ENCODE data around the gene TAF3.

TAF3 gene

GRCh38 chr10:7813481-7813880, 4.8 kb upstream of the TAF3 start:
- no peak for DNase-seq

GRCh38 chr10:7817576-7817975, 729 bp upstream of the TAF3 start:
- no peak for DNase-seq

- DNase-seq: no peak
These were observed 366 bp upstream of the TAF3 start for GRCh38 chr10:7817984-7818294.

GRCh38 chr10:7819121-7819460, 786 bp downstream of the TAF3 start:
- DNase-seq: no peak

- no peak for DNase-seq
These were observed 5.9 kb downstream of the TAF3 start for GRCh38 chr10:7824251-7824650.

- no peak for DNase-seq
These were observed 8.7 kb downstream of the TAF3 start for GRCh38 chr10:7826971-7827370.

GRCh38 chr10:7829289-7829834, 11.1 kb downstream of the TAF3 start:
- no peak for DNase-seq

- no peak for DNase-seq
These were observed 13.8 kb downstream of the TAF3 start for GRCh38 chr10:7832060-7832459.

GRCh38 chr10:7833210-7833609, 14.9 kb downstream of the TAF3 start:
- no peak for DNase-seq

- no peak for DNase-seq
These were observed 16.0 kb downstream of the TAF3 start for GRCh38 chr10:7834262-7834661.

GRCh38 chr10:7836571-7836970, 18.3 kb downstream of the TAF3 start:
- DNase-seq: no peak

GRCh38 chr10:7846591-7846990, 28.3 kb downstream of the TAF3 start:
- DNase-seq: no peak

GRCh38 chr10:7853226-7853842, 35.0 kb downstream of the TAF3 start:
- no peak for DNase-seq

GRCh38 chr10:7853890-7854289, 35.6 kb downstream of the TAF3 start:
- DNase-seq: no peak

GRCh38 chr10:7855205-7855604, 36.9 kb downstream of the TAF3 start:
- DNase-seq: no peak

GRCh38 chr10:7856678-7857077, 38.4 kb downstream of the TAF3 start:
- no peak for DNase-seq

GRCh38 chr10:7857262-7857661, 39.0 kb downstream of the TAF3 start:
- DNase-seq: no peak

- DNase-seq: no peak
These were observed 43.3 kb downstream of the TAF3 start for GRCh38 chr10:7861509-7862120.

GRCh38 chr10:7862121-7862514, 43.8 kb downstream of the TAF3 start:
- DNase-seq: no peak

- no peak for DNase-seq
These were observed 47.9 kb downstream of the TAF3 start for GRCh38 chr10:7866176-7866575.

GRCh38 chr10:7872041-7872442, 53.7 kb downstream of the TAF3 start:
- no peak for DNase-seq

GRCh38 chr10:7874864-7875263, 56.6 kb downstream of the TAF3 start:
- no peak for DNase-seq

GRCh38 chr10:7876541-7877127, 58.3 kb downstream of the TAF3 start:
- no peak for DNase-seq

GRCh38 chr10:7881119-7881518, 62.8 kb downstream of the TAF3 start:
- no peak for DNase-seq

GRCh38 chr10:7886056-7886455, 67.8 kb downstream of the TAF3 start:
- no peak for DNase-seq
